ENCODE results near the gene CEP131. TPM values are rescaled to one million over a fixed set of nuclear protein-coding genes. Genes with fewer than 3 reads are reported as not detected.

CEP131 gene
- total RNA-seq, 1 donor from 2014 or later: 28.7 TPM

DNA sequence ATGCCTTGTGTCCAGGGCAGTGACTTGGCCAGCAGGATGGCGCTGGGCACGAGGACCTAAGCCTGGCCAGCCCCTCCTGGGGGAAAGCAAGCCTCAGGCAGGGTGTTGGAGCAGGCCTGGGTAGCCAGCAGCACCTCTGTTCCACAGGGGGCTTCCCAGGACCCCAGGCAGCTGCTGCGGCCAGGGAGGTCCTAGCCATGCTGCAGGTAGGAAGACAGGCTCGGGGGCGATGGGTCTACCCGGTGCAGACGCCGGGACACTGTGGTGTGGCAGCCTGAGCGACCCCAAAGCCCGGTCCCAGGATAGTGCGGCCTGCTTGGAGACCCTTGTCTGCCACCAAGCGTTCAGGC is 34.3 kb downstream of the CEP131 start:
- TF ChIP-seq, protein P1, sequence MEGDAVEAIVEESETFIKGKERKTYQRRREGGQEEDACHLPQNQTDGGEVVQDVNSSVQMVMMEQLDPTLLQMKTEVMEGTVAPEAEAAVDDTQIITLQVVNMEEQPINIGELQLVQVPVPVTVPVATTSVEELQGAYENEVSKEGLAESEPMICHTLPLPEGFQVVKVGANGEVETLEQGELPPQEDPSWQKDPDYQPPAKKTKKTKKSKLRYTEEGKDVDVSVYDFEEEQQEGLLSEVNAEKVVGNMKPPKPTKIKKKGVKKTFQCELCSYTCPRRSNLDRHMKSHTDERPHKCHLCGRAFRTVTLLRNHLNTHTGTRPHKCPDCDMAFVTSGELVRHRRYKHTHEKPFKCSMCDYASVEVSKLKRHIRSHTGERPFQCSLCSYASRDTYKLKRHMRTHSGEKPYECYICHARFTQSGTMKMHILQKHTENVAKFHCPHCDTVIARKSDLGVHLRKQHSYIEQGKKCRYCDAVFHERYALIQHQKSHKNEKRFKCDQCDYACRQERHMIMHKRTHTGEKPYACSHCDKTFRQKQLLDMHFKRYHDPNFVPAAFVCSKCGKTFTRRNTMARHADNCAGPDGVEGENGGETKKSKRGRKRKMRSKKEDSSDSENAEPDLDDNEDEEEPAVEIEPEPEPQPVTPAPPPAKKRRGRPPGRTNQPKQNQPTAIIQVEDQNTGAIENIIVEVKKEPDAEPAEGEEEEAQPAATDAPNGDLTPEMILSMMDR (conservative IDR thresholded peaks at IDR 0.05; ENCODE audit: low read depth, low read length): no peak
- no peak overlapping the region for H3K4me3 ChIP-seq (ENCODE audit: low read depth, low read length)

DNA sequence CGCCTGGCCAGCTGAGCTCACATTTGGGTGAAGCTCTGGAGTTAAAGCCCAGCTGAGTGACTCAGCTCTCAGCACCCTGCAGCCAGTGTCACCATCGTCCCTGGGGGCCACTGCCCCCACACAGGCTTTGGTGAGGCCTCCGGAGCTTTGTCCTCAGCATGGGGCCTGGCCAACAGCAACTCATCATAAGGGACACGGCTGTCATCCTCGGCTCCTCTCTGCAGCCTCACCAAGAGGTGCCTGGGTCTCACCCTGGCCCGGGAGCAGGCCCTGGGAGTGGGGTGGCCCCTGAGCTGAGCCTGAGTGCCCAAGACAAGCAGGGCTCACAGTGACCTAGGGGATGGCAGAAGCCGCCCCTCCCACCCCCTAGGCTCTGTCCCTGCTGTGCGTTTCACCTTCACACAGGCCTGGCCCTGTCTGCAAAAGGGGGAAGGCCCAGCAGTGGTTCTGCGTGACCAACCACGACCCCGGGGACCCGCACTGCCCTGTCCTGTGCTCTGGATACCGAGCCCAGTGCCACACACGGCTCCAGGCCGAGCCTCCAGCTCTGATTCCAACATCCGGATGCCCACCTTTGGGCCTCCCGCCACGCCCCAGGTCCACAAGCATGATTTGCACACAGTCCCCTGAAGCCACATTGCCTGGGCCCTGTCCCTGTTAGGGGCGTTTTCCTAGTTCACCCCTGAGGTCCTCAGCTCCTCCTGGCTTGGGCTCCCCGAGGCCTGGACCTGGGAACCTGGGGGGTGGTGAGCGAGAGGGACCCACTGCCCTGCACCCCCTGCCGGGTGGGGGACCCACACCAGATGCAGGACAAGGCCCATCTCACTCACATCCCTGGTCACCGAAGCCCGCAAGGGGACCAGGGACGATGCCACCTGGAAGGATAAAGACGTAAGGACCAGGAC is 34.9 kb downstream of the CEP131 start:
- no peak overlapping the region for H3K4me3 ChIP-seq (ENCODE audit: low read depth, low read length)
- TF ChIP-seq, protein P1 (conservative IDR thresholded peaks at IDR 0.05; ENCODE audit: low read depth, low read length): no peak
- DNase-seq (ENCODE audit: low read depth): no peak

More for the DNA sequence above, 34.3 kb downstream of the CEP131 start:
- DNase-seq (ENCODE audit: low read depth): no peak

DNA sequence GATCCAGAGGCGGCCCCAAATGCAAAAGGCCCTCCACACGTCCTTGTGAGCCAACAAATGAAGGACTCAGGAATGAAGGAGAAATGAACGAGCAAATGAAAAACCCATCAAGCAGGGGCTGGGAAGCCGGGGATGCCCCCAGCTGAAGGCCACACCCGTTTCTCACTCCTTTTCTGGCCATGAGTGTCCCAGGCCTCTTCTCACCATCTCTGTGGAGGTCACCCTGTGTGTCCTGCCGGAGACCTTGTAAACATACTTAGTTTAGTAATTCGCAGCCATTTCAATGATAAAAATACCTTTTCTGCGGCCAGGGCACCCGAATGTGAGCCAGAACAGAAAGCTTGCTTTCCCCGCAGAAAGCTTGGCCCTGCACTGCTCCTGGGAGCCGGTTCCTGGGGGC is 35.6 kb downstream of the CEP131 start:
- DNase-seq (ENCODE audit: low read depth): no peak
- H3K4me3 ChIP-seq (ENCODE audit: low read depth, low read length): no peak overlapping the region
- TF ChIP-seq, protein P1 (conservative IDR thresholded peaks at IDR 0.05; ENCODE audit: low read depth, low read length): no peak

DNA sequence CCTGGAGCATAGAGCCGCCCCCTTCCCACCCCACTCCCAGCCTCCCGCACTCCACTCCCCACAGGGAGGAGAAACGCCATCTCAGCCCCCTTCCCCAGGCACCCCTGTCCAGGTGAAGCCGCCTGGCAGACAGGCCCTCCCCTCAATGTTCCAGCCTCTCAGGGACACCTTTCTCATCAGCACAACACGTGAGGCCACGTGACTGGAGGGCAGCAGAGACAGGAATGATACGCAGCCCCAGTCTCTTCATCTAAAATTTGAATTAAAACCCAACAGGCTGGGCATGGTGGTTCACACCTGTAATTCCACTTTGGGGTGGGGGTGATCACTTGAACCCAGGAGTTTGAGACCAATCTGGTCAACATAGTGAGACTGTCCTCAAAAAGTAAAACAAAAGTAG is 36.6 kb downstream of the CEP131 start:
- TF ChIP-seq, protein P1 (conservative IDR thresholded peaks at IDR 0.05; ENCODE audit: low read depth, low read length): no peak
- no peak for DNase-seq (ENCODE audit: low read depth)
- no peak overlapping the region for H3K4me3 ChIP-seq (ENCODE audit: low read depth, low read length)

DNA sequence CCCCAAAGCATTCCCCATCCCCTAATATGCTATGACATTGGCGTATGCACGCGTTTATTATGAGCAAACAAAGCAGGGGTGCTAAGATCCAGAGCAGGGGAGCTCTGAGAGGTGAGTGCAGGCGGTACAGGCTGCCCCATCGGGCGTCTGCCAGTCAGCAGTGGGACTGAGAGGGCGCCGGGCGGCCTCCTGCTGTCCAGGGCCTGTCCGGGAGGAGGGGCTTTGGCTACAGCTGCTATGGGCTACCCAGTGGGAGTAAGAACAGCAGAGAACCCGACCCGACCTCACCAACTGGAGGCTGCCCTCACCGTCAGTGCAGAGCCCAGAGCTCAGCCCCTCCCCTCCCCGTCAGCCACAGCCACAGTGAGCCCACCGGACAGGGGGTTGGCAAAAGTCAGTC is 38.2 kb downstream of the CEP131 start:
- no peak overlapping the region for H3K4me3 ChIP-seq (ENCODE audit: low read depth, low read length)
- TF ChIP-seq, protein P1 (conservative IDR thresholded peaks at IDR 0.05; ENCODE audit: low read depth, low read length): no peak
- DNase-seq (ENCODE audit: low read depth): no peak

DNA sequence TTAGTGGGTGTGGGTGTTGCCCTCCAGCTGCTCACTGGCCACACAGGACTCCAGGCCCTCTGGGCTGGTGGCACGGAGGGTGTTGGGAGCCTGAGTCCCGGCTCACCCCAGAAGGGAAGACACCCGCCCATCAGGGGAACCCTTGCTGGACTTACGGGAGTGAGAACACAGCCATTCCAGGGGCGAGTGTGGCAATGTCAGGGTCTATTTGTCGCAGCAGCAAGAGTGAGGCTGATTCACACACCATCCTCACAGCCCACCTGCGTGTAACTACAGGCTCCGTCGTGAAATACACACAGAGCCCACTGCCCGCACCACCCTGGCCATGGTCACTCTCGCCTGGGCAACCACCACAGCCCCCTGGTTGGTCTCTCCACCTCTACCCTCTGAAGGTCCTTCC is 39.0 kb downstream of the CEP131 start:
- DNase-seq (ENCODE audit: low read depth): no peak
- no peak overlapping the region for H3K4me3 ChIP-seq (ENCODE audit: low read depth, low read length)
- TF ChIP-seq, protein P1 (conservative IDR thresholded peaks at IDR 0.05; ENCODE audit: low read depth, low read length): no peak

DNA sequence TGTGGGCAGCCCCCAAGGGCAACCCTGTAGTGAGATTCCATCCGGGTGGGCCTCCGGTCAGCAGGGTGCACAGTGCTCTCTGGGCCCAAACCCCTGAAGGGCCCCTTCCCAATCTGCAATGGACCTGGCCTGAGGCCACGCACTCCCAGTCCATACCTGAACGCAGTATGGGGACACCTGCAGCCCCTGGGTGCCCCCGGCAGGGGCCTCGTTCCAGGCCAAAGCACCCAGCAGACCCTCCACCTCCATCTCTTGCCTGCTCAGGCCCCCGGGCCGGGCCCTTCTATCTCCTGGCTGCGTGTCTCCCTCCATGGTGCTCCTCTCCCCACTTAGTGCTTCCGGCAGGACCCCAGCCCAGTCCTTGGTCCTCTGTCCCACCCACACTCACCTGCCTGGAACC is 39.4 kb downstream of the CEP131 start:
- no peak for DNase-seq (ENCODE audit: low read depth)
- TF ChIP-seq, protein P1 (conservative IDR thresholded peaks at IDR 0.05; ENCODE audit: low read depth, low read length): no peak
- no peak overlapping the region for H3K4me3 ChIP-seq (ENCODE audit: low read depth, low read length)

All from epithelial cell of proximal tubule (primary cell).